ENCODE measurements around the gene CLSTN2. TPM values are rescaled to one million over a fixed set of nuclear protein-coding genes. Genes with fewer than 3 reads are reported as not detected.

CLSTN2 gene
- total and polyA plus RNA-seq, 2 of the 13 experiments (the other 11 are each of a cell fraction or from before 2014, with no cell fraction given) = not detected

- TF ChIP-seq NR0B2 (CRISPR knock-in tag; IDR thresholded peaks at IDR 0.05) (no peak), SNAI1 (CRISPR knock-in tag; IDR thresholded peaks at IDR 0.05; ENCODE audit: borderline replicate concordance) (no peak)
Measured at GRCh38 chr3:140373234-140373633, 438.2 kb downstream of the CLSTN2 start (continued).

GRCh38 chr3:140375002-140375401 is 440.0 kb downstream of the CLSTN2 start:
- H3K27me3 ChIP-seq (ENCODE audit: control insufficient read depth in 1 of 2, insufficient read depth in 2 of 2, low read length in 2 of 2) = no peaks in the 10 kb centered on the region
- no peak overlapping the region for H3K4me3 ChIP-seq (replicated peaks in 1 of 3; ENCODE audit: insufficient read depth in 1 of 3, low read depth in 2 of 3, low read length in 3 of 3)
- in situ Hi-C loops (cut with HindIII; ENCODE audit: extremely low pct_ligation_motif_present, low pct_unique_long_range_greater_than_20kb) (no loop called here), intact Hi-C loops (cut with micrococcal nuclease; ENCODE audit: unreplicated experiment) (loop anchor here (5.0 kb wide), 1 partner anchor 362 kb away; no protein-coding TSS in a partner anchor)
- DNase-seq (ENCODE audit: low spot score) (no peak), FAIRE-seq (no peak), ATAC-seq (no peak)
- ChIA-PET POLR2A (no interaction called here), CTCF (ENCODE audit: low intra/inter-chr PET ratio, low total read pairs) (no interaction called here)
- WGBS (ENCODE audit: low lambda C conversion rate) = 0% methylated on average over 1 of the region's 1 CpG
- H3K4me1 ChIP-seq (ENCODE audit: insufficient read depth, low read length) = no peaks in the 10 kb centered on the region
- H3K36me3 ChIP-seq (replicated peaks in 1 of 2; ENCODE audit: control insufficient read depth in 1 of 2, insufficient read depth in 2 of 2, low read length in 2 of 2) = no peaks in the 10 kb centered on the region
- no peak overlapping the region for H2AFZ ChIP-seq (ENCODE audit: low read length)
- no peak overlapping the region for H3K4me2 ChIP-seq (ENCODE audit: low read depth, low read length)
- H3K27ac ChIP-seq (ENCODE audit: extremely low read length, insufficient read depth, low read length) = no peak overlapping the region
- H3K9ac ChIP-seq (ENCODE audit: insufficient read depth, low read depth, low read length) = no peak overlapping the region
- no peaks in the 10 kb centered on the region for H4K20me1 ChIP-seq (ENCODE audit: insufficient read depth, low read length)
- H3K79me2 ChIP-seq (ENCODE audit: insufficient read depth, low read length) = no peaks in the 10 kb centered on the region
- H3K9me3 ChIP-seq (ENCODE audit: low read length) = no peaks in the 10 kb centered on the region
- TF ChIP-seq ZHX1 (CRISPR knock-in tag; IDR thresholded peaks at IDR 0.05; ENCODE audit: low read depth) = no peak
- no peak for TF ChIP-seq ZSCAN22 (CRISPR knock-in tag; IDR thresholded peaks at IDR 0.05)
- no peak for TF ChIP-seq ZBTB43 (CRISPR knock-in tag; conservative IDR thresholded peaks at IDR 0.05)
- no TSS peak for BruUV-seq (replicated peaks)
